Measurements from ENCODE around the gene EEA1.

EEA1 gene

GRCh38 chr12:92953747-92954146, 24.7 kb upstream of the EEA1 start:
- no peaks in the 10 kb centered on the region; the same call in 1 of the 2 replicates for H3K36me3 ChIP-seq (ENCODE audit: insufficient read depth, low read length)
- no peak overlapping the region for H3K4me3 ChIP-seq (ENCODE audit: low read depth, low read length)
- H3K79me2 ChIP-seq (ENCODE audit: control insufficient read depth, insufficient read depth, low read length, unreplicated experiment), result no peaks in the 10 kb centered on the region
- no peaks in the 10 kb centered on the region for H3K27me3 ChIP-seq (ENCODE audit: insufficient read depth, low read length)
- no peaks in the 10 kb centered on the region for H3K4me1 ChIP-seq (ENCODE audit: control insufficient read depth, insufficient read depth, low read length, unreplicated experiment)
- H2AFZ ChIP-seq (ENCODE audit: low read length, unreplicated experiment), result no peak overlapping the region
- H3K27ac ChIP-seq (ENCODE audit: low read depth, low read length), result no peak overlapping the region

GRCh38 chr12:92952394-92952793, 23.3 kb upstream of the EEA1 start:
- H3K79me2 ChIP-seq (ENCODE audit: control insufficient read depth, insufficient read depth, low read length, unreplicated experiment), result no peaks in the 10 kb centered on the region
- H3K27me3 ChIP-seq (ENCODE audit: insufficient read depth, low read length), result no peaks in the 10 kb centered on the region
- H3K36me3 ChIP-seq (ENCODE audit: insufficient read depth, low read length), result no peaks in the 10 kb centered on the region
- H3K4me1 ChIP-seq (ENCODE audit: control insufficient read depth, insufficient read depth, low read length, unreplicated experiment), result no peaks in the 10 kb centered on the region
- H3K27ac ChIP-seq (ENCODE audit: low read depth, low read length), result no peak overlapping the region
- H3K4me3 ChIP-seq (ENCODE audit: low read depth, low read length), result no peak overlapping the region
- H2AFZ ChIP-seq (ENCODE audit: low read length, unreplicated experiment), result no peak overlapping the region

- Histone ChIP-seq H3K4me3 (ENCODE audit: low read depth, low read length) (no peak overlapping the region), H3K4me1 (ENCODE audit: control insufficient read depth, insufficient read depth, low read length, unreplicated experiment) (no peaks in the 10 kb centered on the region), H3K36me3 (ENCODE audit: insufficient read depth, low read length) (no peaks in the 10 kb centered on the region), H3K27me3 (ENCODE audit: insufficient read depth, low read length) (no peaks in the 10 kb centered on the region), H2AFZ (ENCODE audit: low read length, unreplicated experiment) (no peak overlapping the region), H3K79me2 (ENCODE audit: control insufficient read depth, insufficient read depth, low read length, unreplicated experiment) (no peaks in the 10 kb centered on the region), H3K27ac (ENCODE audit: low read depth, low read length) (no peak overlapping the region)
These were observed 21.9 kb upstream of the EEA1 start for GRCh38 chr12:92951006-92951405.

- H3K79me2 ChIP-seq (ENCODE audit: control insufficient read depth, insufficient read depth, low read length, unreplicated experiment), result no peaks in the 10 kb centered on the region
- H3K4me1 ChIP-seq (ENCODE audit: control insufficient read depth, insufficient read depth, low read length, unreplicated experiment), result no peaks in the 10 kb centered on the region
- H3K27ac ChIP-seq (ENCODE audit: low read depth, low read length), result no peak overlapping the region
- no peak overlapping the region for H3K4me3 ChIP-seq (ENCODE audit: low read depth, low read length)
- no peak overlapping the region for H2AFZ ChIP-seq (ENCODE audit: low read length, unreplicated experiment)
- H3K27me3 ChIP-seq (ENCODE audit: insufficient read depth, low read length), result no peaks in the 10 kb centered on the region
- H3K36me3 ChIP-seq (ENCODE audit: insufficient read depth, low read length), result no peaks in the 10 kb centered on the region
These were observed 20.9 kb upstream of the EEA1 start for GRCh38 chr12:92950011-92950410.

GRCh38 chr12:92949466-92949865, 20.4 kb upstream of the EEA1 start:
- Histone ChIP-seq H3K4me1 (ENCODE audit: control insufficient read depth, insufficient read depth, low read length, unreplicated experiment) (no peaks in the 10 kb centered on the region), H3K4me3 (ENCODE audit: low read depth, low read length) (no peak overlapping the region), H3K36me3 (ENCODE audit: insufficient read depth, low read length) (no peaks in the 10 kb centered on the region), H3K79me2 (ENCODE audit: control insufficient read depth, insufficient read depth, low read length, unreplicated experiment) (no peaks in the 10 kb centered on the region), H2AFZ (ENCODE audit: low read length, unreplicated experiment) (no peak overlapping the region), H3K27ac (ENCODE audit: low read depth, low read length) (no peak overlapping the region), H3K27me3 (ENCODE audit: insufficient read depth, low read length) (no peaks in the 10 kb centered on the region)

- H3K27me3 ChIP-seq (ENCODE audit: insufficient read depth, low read length), result no peaks in the 10 kb centered on the region
- H3K36me3 ChIP-seq (ENCODE audit: insufficient read depth, low read length), result no peaks in the 10 kb centered on the region
- H2AFZ ChIP-seq (ENCODE audit: low read length, unreplicated experiment), result no peak overlapping the region
- no peak overlapping the region for H3K4me3 ChIP-seq (ENCODE audit: low read depth, low read length)
- H3K79me2 ChIP-seq (ENCODE audit: control insufficient read depth, insufficient read depth, low read length, unreplicated experiment), result no peaks in the 10 kb centered on the region
- H3K27ac ChIP-seq (ENCODE audit: low read depth, low read length), result no peak overlapping the region
- peaks cover 13% of the 10 kb centered on the region for H3K4me1 ChIP-seq (ENCODE audit: control insufficient read depth, insufficient read depth, low read length, unreplicated experiment)
These were observed 18.6 kb upstream of the EEA1 start for GRCh38 chr12:92947589-92948215.

GRCh38 chr12:92945659-92946220, 16.6 kb upstream of the EEA1 start:
- Histone ChIP-seq H2AFZ (ENCODE audit: low read length, unreplicated experiment) (no peak overlapping the region), H3K36me3 (ENCODE audit: insufficient read depth, low read length) (no peaks in the 10 kb centered on the region), H3K27me3 (ENCODE audit: insufficient read depth, low read length) (no peaks in the 10 kb centered on the region), H3K79me2 (ENCODE audit: control insufficient read depth, insufficient read depth, low read length, unreplicated experiment) (no peaks in the 10 kb centered on the region), H3K4me1 (ENCODE audit: control insufficient read depth, insufficient read depth, low read length, unreplicated experiment) (peaks cover 14% of the 10 kb centered on the region), H3K27ac (ENCODE audit: low read depth, low read length) (no peak overlapping the region), H3K4me3 (ENCODE audit: low read depth, low read length) (no peak overlapping the region)

GRCh38 chr12:92943482-92944250, 14.6 kb upstream of the EEA1 start:
- Histone ChIP-seq H2AFZ (ENCODE audit: low read length, unreplicated experiment) (peak overlapping the region; percentile 77), H3K36me3 (ENCODE audit: insufficient read depth, low read length) (no peaks in the 10 kb centered on the region), H3K27me3 (ENCODE audit: insufficient read depth, low read length) (no peaks in the 10 kb centered on the region), H3K27ac (ENCODE audit: low read depth, low read length) (no peak overlapping the region), H3K4me1 (ENCODE audit: control insufficient read depth, insufficient read depth, low read length, unreplicated experiment) (peaks cover 14% of the 10 kb centered on the region), H3K79me2 (ENCODE audit: control insufficient read depth, insufficient read depth, low read length, unreplicated experiment) (no peaks in the 10 kb centered on the region), H3K4me3 (ENCODE audit: low read depth, low read length) (no peak overlapping the region)

GRCh38 chr12:92942905-92943304, 13.8 kb upstream of the EEA1 start:
- no peaks in the 10 kb centered on the region for H3K27me3 ChIP-seq (ENCODE audit: insufficient read depth, low read length)
- H3K36me3 ChIP-seq (ENCODE audit: insufficient read depth, low read length), result no peaks in the 10 kb centered on the region
- peaks cover 14% of the 10 kb centered on the region for H3K4me1 ChIP-seq (ENCODE audit: control insufficient read depth, insufficient read depth, low read length, unreplicated experiment)
- H3K4me3 ChIP-seq (ENCODE audit: low read depth, low read length), result no peak overlapping the region
- no peak overlapping the region for H2AFZ ChIP-seq (ENCODE audit: low read length, unreplicated experiment)
- no peak overlapping the region for H3K27ac ChIP-seq (ENCODE audit: low read depth, low read length)
- no peaks in the 10 kb centered on the region for H3K79me2 ChIP-seq (ENCODE audit: control insufficient read depth, insufficient read depth, low read length, unreplicated experiment)

GRCh38 chr12:92939116-92939515, 10.0 kb upstream of the EEA1 start:
- Histone ChIP-seq H3K27me3 (ENCODE audit: insufficient read depth, low read length) (no peaks in the 10 kb centered on the region), H3K36me3 (ENCODE audit: insufficient read depth, low read length) (no peaks in the 10 kb centered on the region), H2AFZ (ENCODE audit: low read length, unreplicated experiment) (no peak overlapping the region), H3K4me3 (ENCODE audit: low read depth, low read length) (no peak overlapping the region), H3K4me1 (ENCODE audit: control insufficient read depth, insufficient read depth, low read length, unreplicated experiment) (peaks cover 14% of the 10 kb centered on the region), H3K27ac (ENCODE audit: low read depth, low read length) (no peak overlapping the region), H3K79me2 (ENCODE audit: control insufficient read depth, insufficient read depth, low read length, unreplicated experiment) (no peaks in the 10 kb centered on the region)

GRCh38 chr12:92938638-92939037, 9.5 kb upstream of the EEA1 start:
- Histone ChIP-seq H3K4me3 (ENCODE audit: low read depth, low read length) (no peak overlapping the region), H3K36me3 (ENCODE audit: insufficient read depth, low read length) (no peaks in the 10 kb centered on the region), H3K4me1 (ENCODE audit: control insufficient read depth, insufficient read depth, low read length, unreplicated experiment) (peaks cover 10% of the 10 kb centered on the region), H3K27me3 (ENCODE audit: insufficient read depth, low read length) (no peaks in the 10 kb centered on the region), H3K79me2 (ENCODE audit: control insufficient read depth, insufficient read depth, low read length, unreplicated experiment) (no peaks in the 10 kb centered on the region), H2AFZ (ENCODE audit: low read length, unreplicated experiment) (no peak overlapping the region), H3K27ac (ENCODE audit: low read depth, low read length) (no peak overlapping the region)

Data from ACC112 (cell line).